Tibial nerve (tissue), 3 donors: ENCODE measurements around the gene CTNND2.

Experiments
- CTCF ChIP-seq, 5 experiments: fragments of 200-600 bp in 3 of 5; fragments of 450-650 bp in 2 of 5; sonication (generic) in 3 of 5; IDR thresholded peaks; one replicate each; pipeline ENCODE4 v1.5.1; 2016 to 2019; ENCODE audit warnings: antibody characterized with exemption in 5 of 5, mild to moderate bottlenecking in 3 of 5, moderate library complexity in 2 of 5
- POLR2A ChIP-seq, 2 donors: fragments of 450-650 bp; IDR thresholded peaks; one replicate each; pipeline ENCODE4 v1.6.1; 2017; ENCODE audit warnings: antibody characterized with exemption in 2 of 2, mild to moderate bottlenecking in 2 of 2, moderate library complexity in 2 of 2

GRCh38 chr5:11277323-11277722 is 626.9 kb downstream of the CTNND2 start:
- TF ChIP-seq CTCF (IDR thresholded peaks at IDR 0.05) (no peak), POLR2A (IDR thresholded peaks at IDR 0.05) (no peak)
